ENCODE measurements around the gene PTX4. TPM values are rescaled to one million over a fixed set of nuclear protein-coding genes. Genes with fewer than 3 reads are reported as not detected.

PTX4 gene, protein sequence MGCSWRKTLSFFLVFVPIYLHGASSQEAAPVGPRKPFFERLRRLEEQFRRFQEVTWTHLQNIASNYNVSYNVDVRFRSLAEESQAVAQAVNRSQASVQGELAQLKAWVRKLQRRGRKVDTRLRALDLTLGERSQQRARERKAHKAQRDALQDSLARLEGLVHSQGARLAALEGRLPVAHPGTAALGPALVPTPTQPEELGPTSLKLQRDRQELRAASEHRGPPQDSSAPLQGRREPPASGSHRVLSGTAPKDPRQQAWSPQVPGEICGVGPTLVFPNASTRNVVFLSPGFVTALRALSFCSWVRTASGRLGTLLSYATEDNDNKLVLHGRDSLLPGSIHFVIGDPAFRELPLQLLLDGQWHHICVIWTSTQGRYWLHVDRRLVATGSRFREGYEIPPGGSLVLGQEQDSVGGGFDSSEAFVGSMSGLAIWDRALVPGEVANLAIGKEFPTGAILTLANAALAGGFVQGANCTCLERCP
- 0.10 TPM for total RNA-seq

- DNase-seq = no peak
Measured at GRCh38 chr16:1488619-1489018, at the start of gene PTX4. Gene PTX4 (minus strand): TSS chr16:1488944. CDS start chr16:1488909, 35 bp downstream.

DNA sequence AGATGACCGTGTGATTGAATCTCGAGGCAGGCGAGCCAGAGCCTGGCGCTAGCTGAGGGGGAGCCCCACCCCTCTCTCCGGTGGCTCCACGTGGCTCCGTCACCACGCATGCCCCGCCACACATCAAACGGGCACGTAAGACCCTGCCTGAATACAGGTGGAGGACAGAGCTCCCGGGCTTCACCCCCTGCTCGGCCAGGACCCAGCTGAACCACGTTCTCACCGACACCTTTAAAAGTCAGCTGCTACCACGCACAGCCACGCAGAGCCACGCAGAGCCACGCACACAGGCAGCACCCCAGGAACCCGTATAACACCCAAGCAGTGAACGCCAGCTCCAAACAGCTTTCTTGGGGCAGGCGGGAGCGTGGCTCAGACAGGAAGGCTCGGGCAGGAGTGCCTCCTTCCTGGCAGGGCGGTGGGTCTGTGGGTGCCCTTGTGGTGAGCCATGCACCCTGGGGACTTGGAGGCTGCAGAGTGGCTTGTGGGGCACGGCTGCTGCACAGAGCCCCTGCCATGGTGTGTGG, 49.1 kb upstream of the PTX4 start:
- no peak for DNase-seq

- no peak for DNase-seq
Measured at GRCh38 chr16:1537138-1537577, 48.4 kb upstream of the PTX4 start.

GRCh38 chr16:1536601-1537000, 47.9 kb upstream of the PTX4 start:
- DNase-seq = no peak

- no peak for DNase-seq
Measured at GRCh38 chr16:1535391-1536291, 46.9 kb upstream of the PTX4 start.

GRCh38 chr16:1534021-1535020, 45.6 kb upstream of the PTX4 start:
- peak; percentile 48 for DNase-seq

GRCh38 chr16:1533443-1533951, 44.8 kb upstream of the PTX4 start, which contains the start of gene TMEM204:
Gene TMEM204 (plus strand): TSS chr16:1533666. CDS start chr16:1534276, 610 bp downstream.
- DNase-seq = peak; percentile 78

DNA sequence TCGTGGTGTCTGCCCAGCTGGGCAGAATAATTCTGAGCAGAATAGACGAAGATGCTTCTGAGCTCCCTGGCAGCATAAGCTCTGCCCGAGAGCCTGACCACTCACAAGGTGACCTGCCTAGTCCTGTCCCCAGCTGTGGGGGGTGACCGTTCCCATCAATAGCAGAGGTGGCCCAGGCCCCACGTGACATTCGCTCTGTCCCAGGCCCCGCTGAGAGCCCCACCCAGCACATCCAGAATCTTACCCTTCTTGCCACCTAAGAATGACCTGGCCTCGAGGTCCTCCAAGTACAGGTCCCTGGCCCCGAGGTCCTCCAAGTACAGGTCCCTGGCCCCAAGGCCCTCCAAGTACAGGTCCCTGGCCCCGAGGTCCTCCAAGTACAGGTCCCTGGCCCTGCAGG, 44.0 kb upstream of the PTX4 start:
- DNase-seq = no peak

DNA sequence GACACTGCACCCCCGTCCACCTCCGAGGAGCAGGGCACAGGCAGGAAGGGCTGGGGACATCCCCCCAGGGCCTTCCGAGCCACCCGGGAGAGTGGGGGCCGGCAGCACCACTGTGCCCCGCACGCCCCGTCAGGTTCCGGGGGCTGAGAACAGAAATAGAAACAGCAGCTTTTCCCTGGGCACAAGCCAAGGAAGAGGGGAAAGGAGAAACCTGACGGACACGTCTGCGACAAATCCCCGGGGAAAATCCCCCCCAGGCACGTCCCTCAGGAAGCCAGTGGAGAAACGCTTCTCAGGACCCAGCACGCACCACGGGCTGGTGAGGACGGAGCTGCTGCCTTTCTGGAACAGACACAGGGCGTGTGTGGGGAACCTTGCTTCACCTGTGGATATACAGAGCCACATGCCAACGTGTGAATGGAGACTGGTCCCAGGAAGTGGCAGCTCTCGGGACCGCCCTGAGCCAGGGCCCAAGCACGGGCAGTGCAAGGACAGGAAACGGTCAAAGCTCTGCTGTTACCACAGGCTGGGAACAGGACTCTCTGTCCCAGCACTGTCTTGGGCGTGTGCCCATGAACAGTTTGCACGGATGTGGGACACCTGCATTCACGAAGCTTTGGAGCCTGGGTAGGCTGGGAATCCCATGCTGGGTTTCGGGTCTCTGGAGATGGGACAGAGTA, 43.5 kb upstream of the PTX4 start:
- DNase-seq = no peak

DNA sequence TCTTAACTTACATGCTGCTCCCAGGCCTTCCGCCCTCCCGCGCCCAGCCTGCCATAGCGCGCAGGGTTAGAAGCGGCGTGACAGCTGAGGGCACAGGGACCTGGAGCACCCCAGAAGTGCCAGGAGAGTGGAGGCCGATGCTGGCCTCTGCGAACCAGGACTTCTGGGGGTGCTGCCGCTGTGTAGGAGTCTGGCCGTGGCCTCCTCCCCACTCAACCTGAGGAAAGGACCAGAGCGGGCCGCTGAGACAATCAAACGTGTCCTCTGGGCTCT, 42.8 kb upstream of the PTX4 start:
- no peak for DNase-seq

DNA sequence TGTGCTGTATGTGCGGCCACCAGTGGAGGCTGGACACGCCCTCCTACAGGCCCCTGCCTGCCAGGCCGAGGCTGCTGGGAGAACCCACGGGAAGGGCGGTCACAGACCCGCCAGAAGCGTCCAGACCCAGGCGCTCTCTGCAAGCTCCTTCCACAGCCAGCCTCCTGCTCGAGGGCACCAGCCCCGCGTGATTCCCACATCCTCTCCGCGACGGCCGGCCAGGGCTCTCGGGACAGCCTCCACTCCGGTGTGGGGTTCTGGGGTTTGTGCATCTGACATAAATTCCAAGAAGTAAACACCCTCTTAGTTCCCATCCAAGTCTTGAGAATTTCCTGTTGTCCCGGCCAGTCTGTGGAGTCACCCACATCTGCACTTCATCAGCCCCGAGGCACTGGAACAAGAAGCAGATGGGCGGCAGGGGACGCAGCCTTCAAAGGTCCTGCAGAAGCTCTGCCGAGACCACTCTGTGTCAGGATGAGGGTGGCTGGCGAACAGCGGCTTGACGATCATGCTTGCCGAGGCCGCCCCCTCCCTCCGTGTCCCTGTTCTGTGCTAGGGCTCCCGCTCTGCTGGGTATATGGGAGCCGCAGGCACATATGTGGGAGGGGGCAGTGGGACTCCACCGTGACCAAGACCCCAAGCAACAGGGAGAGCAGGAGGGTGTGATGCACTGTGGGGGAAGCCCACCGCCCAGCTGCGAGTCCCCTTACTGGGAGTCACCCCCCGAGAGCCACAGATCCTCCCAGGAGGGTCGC, 42.3 kb upstream of the PTX4 start:
- peak; percentile 84 for DNase-seq

GRCh38 chr16:1530349-1530882, 41.7 kb upstream of the PTX4 start:
- no peak for DNase-seq

DNA sequence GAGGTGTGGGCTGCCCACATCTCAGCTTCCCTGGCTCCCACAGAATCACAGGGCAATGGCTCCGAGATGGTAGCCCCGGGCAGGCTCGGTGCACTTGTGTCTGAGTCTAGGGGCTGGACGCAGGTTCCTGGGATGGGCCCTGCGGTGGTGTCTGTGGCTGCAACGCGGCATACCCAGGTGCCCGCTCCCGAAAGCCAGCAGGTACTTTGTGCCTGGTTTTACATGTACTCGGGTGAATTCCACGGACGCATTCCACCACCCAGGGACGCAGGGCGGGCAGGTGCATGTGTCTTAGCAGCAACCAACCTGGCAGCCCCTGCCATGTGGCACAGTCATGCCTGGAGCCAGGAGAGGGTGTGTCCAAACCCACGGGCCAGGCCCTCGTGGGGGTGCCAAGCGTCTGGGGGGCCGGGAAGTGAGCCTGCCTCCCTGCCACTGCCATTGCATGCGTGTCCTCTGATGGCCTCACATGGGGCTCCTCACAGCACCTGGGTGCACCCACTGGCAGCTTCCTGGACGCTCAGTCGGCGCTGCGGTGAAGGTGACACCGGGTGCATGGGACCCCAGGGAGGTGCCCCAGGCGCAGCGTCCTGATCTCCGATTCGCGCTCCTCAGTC, 40.3 kb upstream of the PTX4 start:
- no peak for DNase-seq

DNA sequence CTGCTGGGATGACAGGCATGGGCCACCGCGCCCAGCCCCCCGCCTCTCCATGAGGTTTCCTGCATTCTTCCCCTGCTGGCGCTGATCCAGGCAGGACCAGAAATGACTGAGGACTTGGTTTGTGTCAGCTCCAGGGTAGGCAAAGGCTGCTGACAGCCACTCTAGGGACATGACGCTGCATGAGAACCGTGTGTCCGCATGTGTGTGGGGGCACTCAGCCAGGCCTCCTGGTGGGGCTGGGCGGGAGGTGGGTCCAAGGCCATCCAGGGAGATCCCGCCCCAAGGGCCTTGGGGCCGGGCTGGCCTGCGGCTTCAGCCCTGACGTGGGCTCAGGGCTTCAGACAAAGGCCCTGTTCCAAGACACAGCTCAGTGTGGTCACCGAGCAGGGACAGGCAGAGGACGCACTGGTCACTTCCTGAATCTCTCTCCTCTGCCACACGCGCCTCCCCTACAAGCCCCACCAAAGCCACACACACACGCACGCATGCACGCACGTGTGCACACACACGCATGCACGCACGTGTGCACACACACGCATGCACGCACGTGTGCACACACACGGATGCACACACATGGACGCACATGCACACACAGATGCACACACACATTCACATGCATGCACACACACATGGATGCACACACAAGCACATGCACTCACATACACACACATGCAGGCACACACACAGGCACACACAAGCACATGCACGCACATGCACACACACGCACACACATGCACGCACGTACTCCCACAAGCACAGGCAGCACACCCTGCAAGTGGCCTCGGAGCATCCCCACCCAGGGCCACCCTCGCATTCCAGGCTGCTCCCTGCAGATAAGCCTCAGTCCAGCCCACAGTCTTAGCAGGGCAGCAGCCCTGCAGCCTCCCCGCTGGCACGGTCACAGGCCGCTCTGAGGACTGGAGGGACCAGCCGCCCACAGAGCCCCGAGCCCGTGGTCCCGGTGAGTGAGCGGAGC, 39.4 kb upstream of the PTX4 start:
- DNase-seq = peak; percentile 12

- DNase-seq = no peak
Measured at GRCh38 chr16:1526608-1527555, 38.1 kb upstream of the PTX4 start.

GRCh38 chr16:1525871-1526607, 37.3 kb upstream of the PTX4 start:
- no peak for DNase-seq
